GM18907 (cell line): ENCODE results near the gene PTPRT.

Source experiments
- ATAC-seq: cut with Tn5 transposase; IDR thresholded peaks from one replicate; pipeline ENCODE4 v1.9.1; 2021; ENCODE audit warnings: mild to moderate bottlenecking, moderate library complexity; ENCODE audit not compliant: unreplicated experiment

The PTPRT gene

DNA sequence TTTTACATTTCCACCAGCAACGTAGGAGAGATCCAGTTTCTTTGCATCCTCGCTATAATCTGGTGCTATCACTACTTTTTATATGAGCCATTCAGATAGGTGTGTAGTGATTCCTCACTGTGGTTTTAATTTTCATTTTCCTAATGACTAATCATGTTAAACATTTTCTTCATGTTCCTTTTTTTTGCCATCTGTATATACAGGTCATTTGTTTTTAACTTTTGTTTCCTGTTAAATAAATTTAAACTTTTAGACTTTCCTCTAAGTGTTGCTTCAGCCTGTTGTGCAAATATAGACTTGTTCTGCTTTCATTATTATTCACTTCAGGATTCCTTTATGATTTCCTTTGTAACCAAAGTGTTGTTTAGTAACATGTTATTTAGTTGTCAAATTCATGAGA is 697.4 kb downstream of the PTPRT start:
- ATAC-seq: peak; percentile 73

DNA sequence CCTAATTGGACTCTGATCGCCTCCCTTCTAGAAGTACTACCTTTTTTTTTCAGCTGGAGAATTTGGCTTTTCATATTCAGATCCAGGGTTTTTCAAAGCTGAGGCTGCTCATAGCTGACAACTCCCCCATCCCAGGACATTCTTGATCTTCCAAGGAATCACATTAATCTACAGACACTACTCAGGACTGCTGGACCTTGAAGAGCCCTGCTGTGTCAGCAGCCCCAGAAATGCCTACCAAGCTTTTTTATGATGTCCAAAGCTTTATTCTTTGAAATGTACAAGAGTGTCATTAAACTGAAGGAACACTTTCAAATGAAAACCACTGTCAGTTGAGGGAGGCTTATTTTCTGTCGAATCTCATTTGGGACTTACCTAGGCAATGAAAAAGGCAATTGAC is 704.1 kb downstream of the PTPRT start:
- ATAC-seq: no peak

DNA sequence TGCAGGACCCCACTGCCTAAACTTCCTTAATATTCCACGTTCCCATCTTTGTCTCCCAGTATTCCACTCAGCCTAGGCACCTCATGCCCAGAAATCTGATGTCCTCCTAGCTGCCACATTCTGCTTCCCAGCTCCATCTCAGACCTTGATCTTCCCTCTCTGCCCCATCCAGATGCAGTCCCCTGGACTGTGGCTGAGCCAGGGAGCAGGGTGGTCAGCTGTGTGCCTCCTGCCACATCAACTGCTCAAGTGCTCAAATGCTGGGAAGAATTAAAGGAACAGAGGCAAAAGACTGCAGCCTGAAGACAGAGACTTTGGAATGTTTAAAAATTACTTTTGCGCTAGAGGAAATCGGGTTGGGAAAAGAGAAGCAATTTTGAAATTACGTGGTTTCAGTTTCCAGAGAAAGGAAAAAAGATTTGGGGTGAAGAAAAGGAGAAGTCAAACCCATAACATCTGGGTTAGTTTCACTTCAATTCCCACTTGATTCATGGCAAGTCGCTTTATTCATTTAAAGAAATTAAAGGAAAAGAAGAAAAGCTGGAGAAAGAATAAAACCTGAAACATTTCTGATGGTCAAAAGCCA is 704.8 kb downstream of the PTPRT start:
- ATAC-seq: no peak

DNA sequence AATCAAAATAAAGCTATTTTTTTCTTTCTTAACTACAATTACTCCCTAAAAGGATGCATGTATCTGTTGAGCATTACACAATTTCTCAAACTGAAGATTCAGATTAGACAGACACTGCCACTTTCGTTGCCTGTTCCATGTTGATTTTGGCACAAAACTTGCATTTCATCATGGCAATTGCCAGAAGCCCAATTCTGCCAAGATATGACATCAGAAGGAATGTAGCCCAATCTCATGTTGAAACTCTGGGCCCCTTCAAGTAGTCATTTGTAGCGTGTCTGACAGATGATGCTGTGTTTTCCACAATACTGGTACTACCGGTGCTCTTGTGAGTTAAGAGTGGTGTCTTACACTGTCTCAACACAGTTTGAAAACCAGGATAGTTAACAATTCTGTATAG is 705.4 kb downstream of the PTPRT start:
- ATAC-seq: no peak

DNA sequence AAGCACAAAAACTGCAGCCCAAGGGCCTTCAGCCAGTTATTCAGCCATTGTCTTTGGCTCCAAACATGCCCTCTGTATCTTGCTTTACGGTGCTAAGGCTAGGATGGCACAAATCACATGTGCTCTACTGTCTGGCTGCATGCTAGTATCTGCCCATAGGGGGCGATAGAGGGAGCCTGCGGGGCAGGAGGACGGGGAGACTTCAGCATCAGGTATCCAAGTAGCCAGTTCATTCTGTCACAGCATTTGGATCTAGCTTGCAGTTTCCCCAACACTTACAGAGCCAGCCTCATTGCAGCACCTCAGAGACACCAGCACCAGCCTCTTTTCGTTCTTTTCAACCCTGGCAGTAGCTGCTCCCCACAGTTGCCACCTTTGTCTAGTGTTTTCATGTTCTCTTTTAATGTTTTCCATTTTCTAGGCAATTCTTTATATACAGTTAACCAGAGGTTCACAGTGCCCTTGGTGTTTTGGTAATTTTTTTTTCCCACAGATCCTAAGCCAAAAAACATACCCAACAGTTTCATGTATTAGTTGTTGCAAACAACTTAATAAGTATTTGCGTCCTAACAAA is 705.9 kb downstream of the PTPRT start:
- ATAC-seq: no peak

DNA sequence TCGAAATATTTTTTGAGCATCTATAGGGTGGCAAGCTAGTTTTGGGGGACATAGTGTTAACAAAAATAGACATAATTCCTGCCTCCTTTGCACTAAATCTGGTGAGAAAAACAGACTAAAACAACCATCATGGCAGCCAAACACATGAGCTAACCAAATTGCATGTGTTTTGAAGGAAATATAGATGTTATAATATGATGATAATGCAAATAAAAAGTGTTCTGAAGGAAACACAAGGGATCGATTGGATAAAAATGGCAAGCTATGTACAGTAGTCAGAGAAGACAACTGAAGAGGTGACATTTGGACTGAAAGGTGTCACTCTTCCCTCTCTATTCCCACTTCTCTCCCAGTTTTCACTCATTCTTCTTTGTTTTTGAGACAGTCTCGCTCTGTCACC is 706.9 kb downstream of the PTPRT start:
- no peak for ATAC-seq

DNA sequence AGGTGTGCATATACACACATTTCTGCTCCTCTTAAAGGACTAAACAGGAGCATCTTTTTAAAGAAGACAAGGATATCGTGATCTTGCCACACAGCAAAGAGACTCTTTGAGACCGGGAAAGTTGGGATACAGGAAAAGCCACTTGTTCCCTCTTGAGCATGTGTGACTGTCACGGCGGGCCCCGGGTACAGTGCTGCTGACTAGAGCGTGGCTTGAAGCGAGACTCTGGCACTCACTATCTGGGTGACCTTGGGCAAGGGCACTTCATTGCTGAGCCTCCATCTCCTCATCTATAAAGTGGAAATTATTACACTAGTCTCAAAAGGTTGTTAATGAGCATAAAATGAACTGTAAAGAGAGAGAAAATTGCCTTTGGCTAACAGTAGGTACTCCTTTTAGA is 713.9 kb downstream of the PTPRT start:
- no peak for ATAC-seq

DNA sequence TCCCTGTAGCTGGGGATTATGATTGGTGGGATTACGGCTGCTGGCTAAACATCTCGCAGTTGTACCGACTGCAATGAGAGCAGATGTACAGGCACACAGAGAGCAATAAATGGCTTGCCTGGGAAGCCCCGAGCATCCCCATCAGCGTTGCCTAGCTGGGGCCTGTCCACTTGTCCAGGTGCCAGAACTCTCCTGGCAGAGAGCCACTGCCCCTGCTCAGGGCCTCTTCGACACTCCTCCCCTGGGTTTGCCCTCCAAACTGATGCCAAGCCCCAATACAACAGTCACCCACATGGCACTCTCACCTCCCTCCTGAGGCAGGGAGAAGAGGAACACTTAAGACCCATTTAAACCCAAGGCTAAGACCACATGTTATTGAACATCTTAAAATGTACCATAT is 715.1 kb downstream of the PTPRT start:
- ATAC-seq: no peak

DNA sequence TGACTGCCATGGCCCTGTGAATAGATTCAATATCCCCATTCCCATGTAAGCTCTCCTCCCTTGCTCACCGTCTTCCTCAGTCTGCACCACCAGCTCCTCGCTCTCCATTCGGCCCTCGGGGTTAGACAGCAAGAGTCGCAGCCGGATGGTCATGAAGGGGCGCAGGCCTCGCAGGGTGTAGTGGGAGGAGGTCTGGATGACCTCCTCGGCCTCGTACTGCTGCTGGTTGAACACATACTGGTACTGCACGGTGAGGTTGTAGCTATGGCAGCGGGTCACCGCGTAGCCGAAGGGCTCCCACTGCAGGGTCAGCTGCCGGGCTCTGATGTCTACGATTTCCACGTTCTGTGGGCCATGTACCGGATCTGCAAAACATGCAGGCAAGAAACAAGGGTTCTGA is 717.5 kb downstream of the PTPRT start:
- ATAC-seq: no peak

DNA sequence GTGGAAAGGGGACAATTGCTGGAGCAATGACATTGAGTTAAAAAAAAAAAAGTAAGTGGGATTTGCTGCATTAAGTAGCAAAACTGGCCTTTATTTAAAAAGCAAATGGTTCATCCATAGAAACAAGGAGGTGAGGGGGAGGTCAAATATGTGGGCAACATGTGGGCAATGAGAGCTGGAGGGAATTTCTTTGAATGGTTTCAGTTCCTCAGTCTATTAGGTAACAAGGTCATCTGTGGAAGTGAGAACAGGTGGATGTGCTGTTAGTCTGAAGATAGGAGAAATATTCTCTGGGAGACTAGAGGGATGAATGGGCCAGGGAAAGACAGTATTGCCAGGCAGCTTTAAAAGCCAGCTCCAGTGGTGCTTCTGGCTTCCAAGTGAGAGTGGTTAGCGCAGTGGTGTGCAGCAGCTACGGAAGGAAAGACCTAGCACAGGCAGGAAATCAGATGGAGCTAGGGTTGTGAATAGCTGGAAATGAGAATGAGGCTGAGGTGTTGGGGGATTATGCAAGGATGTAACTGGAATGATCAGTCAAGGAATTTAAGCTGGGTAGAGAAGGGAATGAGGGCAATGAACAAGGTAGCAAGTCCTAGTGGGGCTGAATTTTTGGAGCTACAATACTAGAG is 727.6 kb downstream of the PTPRT start:
- peak; percentile 87 for ATAC-seq

DNA sequence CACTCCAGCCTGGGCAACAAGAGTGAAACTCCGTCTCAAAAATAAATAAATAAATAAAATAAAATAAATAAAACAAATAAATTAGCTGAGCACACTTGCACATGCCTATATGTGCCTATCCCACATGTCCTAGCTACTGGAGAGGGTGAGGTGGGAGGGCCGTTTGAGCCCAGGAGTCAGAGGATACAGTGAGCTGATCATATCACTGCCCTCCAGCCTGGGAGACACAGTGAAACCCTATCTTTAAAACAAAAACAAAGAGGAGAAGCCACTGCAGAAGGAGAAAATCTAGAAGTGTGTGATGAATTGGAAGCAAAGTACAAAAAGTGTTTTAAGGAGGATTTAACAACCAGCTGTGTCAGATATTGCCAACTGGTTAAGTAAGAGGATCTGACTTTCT is 728.4 kb downstream of the PTPRT start:
- ATAC-seq: no peak

DNA sequence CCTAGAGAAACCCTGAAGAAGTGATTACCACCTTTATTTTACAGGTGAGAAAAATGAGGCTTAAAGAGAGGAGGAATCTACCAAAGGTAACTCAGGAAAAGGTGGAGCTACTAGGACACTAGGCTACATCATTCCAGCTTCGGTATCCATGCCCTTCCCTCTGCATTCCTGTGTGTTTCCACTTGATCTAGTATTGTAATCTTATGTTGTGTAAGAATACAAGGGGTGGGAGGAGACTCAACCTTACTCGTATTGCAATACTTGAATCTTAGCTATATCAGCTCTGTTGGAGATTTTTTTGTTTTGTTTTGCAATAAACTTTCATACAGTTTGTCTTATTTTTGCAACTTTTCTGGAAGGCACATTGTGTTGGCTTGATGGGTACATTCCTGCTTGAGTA is 742.4 kb downstream of the PTPRT start:
- no peak for ATAC-seq

DNA sequence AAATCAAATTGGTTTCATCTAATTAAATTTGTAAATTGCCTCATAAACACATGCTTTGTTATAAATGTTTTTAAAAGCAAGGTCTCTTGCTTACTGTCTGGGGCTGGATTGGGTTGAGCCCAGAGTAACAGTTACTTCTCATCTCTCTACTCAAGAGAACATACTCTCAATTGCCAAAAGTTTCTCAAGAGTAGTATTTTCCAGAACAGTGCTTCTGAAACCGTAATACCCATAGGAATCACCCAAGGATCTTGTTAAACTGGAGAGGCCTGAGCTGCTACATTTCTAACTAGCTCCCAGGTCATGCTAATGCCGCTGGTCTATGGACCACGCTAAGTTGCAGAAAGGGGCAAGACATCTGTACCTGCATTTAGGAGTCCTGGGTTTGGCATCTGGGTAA is 744.9 kb downstream of the PTPRT start:
- no peak for ATAC-seq

DNA sequence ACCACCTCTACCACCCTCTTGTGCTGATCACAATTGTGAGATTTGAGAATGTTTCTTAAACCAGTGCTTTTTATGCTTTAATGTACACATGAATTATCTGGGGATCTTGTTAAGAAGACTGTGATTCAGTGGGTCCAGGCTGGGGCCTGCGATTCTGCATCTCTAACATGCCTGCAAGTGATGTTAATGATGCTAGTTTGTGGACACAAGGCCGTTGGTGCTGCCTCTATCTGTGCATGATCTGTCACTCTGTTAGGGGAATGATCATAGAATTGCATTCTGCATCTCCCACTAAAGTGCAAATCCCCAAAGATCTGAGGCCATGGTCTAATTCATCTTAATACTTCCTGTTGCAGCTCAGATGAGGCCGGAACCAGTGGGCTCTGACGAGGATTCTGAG is 746.5 kb downstream of the PTPRT start:
- ATAC-seq: no peak

DNA sequence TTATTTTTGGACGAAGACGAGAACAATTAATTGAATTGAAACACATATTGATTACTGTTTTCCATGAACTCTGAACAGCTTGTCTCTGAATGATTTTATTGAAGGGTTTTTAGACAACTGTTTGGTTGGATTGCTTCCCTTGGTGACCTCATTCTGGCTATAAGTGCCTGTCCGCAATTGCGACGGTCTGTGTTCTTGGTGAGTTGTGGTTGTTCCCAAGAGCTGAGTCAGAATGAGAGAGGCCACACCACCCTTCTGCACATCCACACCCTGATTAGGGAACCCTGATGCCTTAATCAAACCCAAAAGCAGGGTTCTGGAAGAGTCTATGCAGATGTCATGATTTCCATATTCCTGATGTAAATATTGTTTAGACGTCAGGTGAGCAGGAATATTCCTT is 747.0 kb downstream of the PTPRT start:
- ATAC-seq: no peak

DNA sequence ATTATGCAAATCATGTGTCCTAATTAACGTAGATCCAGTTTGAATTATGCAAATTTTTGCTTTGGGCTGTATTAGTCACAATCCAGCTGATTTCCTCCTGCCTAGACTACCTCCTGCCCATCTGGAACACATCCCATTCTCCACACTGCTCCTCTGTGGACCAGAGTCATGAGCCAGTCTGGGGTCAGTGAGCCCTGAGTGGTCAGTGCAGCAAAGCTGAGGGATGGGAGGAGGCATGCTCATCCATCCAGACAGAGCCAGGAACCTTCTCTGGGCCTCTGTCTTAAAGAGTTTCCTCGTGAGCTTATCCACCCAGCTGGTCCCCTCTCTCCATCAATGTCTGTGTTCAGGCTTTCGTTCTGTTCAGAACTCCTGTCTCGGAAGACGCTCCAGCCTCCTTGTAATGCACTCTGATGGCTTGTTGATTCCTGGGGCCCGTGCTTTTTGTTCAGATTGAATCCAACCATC is 747.8 kb downstream of the PTPRT start:
- ATAC-seq: no peak

DNA sequence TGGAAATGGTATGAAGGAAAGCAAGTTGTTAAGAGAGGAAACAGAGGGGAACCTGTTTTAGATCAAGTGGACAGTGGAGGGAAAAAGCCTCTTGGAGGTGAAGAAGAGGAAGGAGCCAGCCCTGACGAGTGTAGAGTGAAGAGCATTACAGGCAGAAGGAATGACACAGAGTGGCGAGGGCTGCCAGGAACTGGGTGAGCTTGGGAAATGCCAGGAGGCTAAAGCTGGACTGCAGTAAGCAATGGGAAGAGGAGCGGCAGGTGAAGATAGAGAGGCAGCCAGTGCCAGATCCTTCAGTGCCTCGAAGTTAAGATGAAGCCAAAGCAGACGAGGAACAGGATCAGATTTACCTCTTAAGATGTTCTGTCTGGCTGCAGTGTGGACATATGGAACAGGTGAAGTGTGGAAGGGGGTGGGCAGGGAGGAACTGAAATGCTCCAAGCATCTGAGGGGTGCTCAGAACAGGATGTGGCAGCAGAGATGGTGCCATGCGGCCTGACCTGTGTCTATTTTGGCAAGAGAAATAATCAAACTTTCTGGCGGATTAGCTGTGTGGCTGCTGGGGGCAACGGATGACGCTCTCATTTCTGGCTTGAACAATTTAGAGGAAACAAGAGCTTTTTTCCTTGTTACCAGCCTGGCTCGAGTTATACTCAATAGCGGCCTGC is 748.4 kb downstream of the PTPRT start:
- ATAC-seq: no peak

DNA sequence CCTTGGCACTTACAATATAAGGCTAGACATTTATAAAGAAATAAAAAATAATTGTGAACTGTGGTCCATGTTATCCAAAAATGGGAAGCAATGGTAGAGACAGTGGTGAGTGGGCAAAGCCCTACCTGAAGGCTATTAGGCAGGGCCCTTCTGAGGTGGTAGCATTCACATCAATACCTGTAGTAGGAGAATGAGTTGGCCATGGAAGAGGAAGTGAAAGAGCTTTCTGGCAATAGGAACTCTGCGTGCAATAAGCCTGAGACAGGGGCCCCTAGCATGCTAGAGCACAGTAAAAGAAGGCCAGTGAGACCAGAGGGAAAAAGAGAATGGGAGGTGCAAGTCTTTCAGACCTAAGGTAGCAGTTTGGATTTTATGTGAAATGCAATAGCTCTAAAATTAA is 754.5 kb downstream of the PTPRT start:
- ATAC-seq: peak; percentile 99

DNA sequence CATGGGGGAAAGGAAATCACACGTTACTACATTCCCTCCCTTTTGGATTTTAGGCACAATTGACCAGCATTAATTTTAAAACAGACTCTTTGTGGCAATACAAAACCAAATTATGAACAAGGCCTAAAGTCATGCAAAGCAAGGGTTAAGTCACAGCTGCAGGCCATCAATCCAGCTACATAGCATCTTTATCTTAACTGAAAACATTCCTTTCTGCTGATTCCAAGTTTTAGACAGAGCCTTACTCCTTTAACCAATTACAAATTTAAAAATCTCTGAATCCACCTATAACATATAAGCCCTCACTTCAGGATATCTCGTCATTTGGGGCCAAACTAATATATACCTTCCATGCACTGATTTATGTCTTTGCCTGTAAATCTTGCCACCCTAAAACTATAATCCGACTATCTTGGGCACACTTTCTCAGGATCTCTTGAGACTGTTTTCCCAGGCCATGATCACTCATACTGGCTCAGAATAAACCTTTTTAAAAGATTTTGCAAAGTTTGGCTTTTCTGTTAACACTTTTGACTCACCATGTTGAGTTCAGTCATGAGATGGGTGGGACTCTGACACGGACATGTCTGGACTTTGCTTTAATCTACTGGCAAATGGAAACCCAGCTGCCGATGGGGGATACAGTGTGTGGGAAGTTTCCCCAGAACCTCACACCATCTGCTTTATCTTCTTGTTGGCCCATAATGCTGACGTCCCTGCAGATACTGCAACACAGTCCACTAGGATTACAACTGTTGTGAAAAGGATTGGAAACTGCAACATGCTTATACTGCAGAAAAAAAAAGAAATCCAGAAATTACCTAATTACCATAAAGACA is 757.0 kb downstream of the PTPRT start:
- no peak for ATAC-seq

DNA sequence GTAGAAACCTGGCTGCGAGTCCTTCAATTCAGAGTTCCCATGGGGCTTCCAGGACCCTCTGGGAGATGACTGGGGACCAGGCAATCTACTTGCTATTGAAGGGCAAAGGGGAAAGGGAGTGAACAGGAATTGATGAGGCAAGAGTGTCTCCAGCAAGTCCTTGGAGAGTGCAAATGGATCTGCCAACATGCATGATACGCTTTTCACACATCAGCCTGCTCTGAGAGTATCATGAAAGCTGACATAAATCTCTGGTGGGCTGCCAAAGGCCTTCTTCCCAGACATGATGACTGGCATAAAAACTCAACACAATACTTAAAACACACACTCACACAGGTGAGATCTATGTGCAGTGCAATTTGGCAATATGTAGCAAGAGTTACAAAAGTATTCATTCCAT is 759.1 kb downstream of the PTPRT start:
- ATAC-seq: no peak

DNA sequence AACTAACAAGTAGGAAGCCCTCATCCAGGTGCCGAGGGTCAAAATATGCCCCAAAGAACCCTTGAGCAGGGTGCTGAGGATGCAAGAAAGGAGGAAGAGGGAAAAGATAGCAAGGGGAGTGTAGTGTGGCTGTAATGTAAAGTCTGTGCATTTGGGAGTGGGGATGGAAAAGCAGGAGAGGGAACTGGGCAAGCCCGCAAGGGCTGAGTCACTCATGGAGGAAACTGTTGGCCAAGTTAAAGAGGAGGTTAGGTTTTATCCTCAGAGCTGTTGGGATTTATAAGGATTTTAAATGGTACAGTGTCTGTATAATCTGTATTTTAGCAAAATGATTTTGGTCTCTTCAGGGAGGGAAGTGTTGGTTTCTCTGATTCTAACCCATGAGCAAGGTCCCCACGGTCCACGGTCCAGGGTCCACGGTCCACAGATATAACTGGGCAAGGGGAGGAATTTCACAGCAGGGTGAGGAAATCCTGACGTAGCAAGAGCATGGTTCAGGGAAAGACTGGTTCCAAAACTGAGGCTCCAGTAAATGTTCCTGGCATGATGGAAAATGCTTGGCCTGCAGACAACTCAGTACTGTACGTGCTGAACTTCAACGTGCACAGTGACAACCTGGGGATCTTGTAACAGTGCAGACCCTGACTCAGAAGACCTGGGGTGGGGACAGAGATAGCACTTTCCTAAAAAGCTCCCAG is 759.8 kb downstream of the PTPRT start:
- no peak for ATAC-seq
